ENCODE data around the gene TSBP1.

TSBP1 gene

DNA sequence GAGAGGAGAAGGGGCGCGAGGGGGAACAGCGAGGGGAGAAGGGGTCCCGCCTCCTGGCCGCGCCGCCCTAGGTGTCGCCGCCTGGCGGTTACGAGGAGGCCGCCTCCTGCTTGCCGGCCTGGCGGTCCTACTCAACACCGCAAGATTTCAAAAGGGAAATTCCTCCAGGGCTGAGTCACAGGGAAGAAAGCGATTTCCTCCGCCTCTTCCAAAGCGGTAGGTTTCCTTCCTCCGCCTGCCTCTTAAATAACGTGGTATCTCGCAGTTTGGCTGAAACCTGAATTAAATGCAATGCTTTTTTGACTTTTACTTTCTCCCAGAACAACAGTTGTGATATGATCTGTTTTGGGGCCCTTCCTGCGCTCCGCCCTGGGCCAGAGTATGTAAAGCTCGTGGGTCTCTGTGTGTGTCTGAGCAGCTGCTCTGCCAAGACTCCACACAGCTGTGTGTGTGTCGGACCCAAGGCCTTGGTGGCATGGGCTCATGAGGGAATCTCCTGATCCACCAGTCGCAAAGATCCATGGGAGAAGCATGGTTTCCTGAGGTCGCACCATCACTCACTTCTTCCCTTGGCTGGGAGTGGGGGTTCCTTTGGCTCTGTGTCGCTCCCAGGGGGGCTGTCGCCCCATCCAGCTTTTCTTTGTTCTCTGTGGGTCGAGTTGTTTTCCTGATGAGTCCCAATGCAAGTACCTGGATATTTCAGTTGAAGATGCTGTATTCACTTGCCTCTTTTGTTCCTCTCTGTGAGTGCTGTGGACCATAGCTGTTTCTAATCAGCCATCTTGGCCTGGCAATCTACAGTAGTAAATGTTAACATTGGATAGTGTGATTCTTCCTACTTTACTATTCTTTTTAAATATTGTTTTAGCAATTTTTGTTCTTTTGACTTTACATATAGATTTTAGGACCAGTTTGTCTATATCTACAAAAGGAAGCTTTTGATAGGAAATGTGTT is 116.2 kb downstream of the TSBP1 start:
- TF ChIP-seq, protein P1, sequence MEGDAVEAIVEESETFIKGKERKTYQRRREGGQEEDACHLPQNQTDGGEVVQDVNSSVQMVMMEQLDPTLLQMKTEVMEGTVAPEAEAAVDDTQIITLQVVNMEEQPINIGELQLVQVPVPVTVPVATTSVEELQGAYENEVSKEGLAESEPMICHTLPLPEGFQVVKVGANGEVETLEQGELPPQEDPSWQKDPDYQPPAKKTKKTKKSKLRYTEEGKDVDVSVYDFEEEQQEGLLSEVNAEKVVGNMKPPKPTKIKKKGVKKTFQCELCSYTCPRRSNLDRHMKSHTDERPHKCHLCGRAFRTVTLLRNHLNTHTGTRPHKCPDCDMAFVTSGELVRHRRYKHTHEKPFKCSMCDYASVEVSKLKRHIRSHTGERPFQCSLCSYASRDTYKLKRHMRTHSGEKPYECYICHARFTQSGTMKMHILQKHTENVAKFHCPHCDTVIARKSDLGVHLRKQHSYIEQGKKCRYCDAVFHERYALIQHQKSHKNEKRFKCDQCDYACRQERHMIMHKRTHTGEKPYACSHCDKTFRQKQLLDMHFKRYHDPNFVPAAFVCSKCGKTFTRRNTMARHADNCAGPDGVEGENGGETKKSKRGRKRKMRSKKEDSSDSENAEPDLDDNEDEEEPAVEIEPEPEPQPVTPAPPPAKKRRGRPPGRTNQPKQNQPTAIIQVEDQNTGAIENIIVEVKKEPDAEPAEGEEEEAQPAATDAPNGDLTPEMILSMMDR (IDR thresholded peaks at IDR 0.05; ENCODE audit: insufficient read depth, low read depth, low read length, missing control alignments) = peak; percentile 74
- peak; percentile 79 for DNase-seq (ENCODE audit: low read depth)
- peak overlapping the region; percentile 22 for H3K4me3 ChIP-seq (ENCODE audit: low read depth, low read length)

DNA sequence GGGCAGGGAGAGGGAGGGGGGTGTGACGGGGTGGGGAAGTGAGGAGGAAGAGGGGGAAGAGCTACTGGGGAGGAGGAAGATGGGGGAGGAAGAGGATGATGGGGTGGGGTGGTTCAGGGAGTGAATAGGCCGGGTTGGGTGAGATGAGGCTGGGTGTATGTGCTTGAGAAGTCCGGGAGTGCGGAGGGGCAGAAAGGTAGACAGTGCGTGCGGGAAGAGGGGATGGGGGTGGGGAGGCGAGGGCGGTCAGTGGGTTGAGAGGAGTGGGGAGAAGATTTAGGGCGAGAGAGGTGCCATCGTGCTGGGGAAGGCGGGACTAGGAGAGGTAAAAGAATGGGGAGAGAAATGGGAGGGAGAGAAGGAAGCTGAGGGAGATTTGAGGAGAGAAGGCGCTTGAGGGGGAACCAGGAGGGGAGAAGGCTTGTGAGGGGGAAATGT is 116.9 kb downstream of the TSBP1 start:
- H3K4me3 ChIP-seq (ENCODE audit: low read depth, low read length) = no peak overlapping the region
- TF ChIP-seq, protein P1 (IDR thresholded peaks at IDR 0.05; ENCODE audit: insufficient read depth, low read depth, low read length, missing control alignments) = no peak
- DNase-seq (ENCODE audit: low read depth) = no peak

- TF ChIP-seq, protein P1 (IDR thresholded peaks at IDR 0.05; ENCODE audit: insufficient read depth, low read depth, low read length, missing control alignments) = no peak
- DNase-seq (ENCODE audit: low read depth) = peak; percentile 55
These were observed 119.2 kb downstream of the TSBP1 start for GRCh38 chr6:32252331-32253009.

GRCh38 chr6:32249262-32249661 is 122.4 kb downstream of the TSBP1 start:
- TF ChIP-seq, protein P1 (IDR thresholded peaks at IDR 0.05; ENCODE audit: insufficient read depth, low read depth, low read length, missing control alignments) = no peak
- no peak for DNase-seq (ENCODE audit: low read depth)
- no peak overlapping the region for H3K4me3 ChIP-seq (ENCODE audit: low read depth, low read length)

More at GRCh38 chr6:32252331-32253009, 119.2 kb downstream of the TSBP1 start:
- H3K4me3 ChIP-seq (ENCODE audit: low read depth, low read length) = no peak overlapping the region

- H3K4me3 ChIP-seq (ENCODE audit: low read depth, low read length) = no peak overlapping the region
- TF ChIP-seq, protein P1 (IDR thresholded peaks at IDR 0.05; ENCODE audit: insufficient read depth, low read depth, low read length, missing control alignments) = no peak
- DNase-seq (ENCODE audit: low read depth) = no peak
These were observed 124.3 kb downstream of the TSBP1 start for GRCh38 chr6:32247401-32247800.

- TF ChIP-seq, protein P1 (IDR thresholded peaks at IDR 0.05; ENCODE audit: insufficient read depth, low read depth, low read length, missing control alignments) = peak; percentile 84
- DNase-seq (ENCODE audit: low read depth) = peak; percentile 62
- H3K4me3 ChIP-seq (ENCODE audit: low read depth, low read length) = no peak overlapping the region
These were observed 126.7 kb downstream of the TSBP1 start for GRCh38 chr6:32244946-32245398.
